Omental fat pad (tissue), 4 donors: ENCODE results near the gene CYB5RL. TPM values are rescaled to one million over a fixed set of nuclear protein-coding genes. Genes with fewer than 3 reads are reported as not detected.
"Not testable (repeated sequence)": the region's sequence is repeated elsewhere in the genome, so short reads cannot be mapped to it uniquely, and the experiment has no call there.

Experiments used
- ATAC-seq: fragments of 150-250 bp; one replicate; pipeline ENCODE4 v1.9.1; 2016; ENCODE audit warnings: mild to moderate bottlenecking, moderate library complexity; ENCODE audit not compliant: low FRiP score
- DNase-seq: peaks from one replicate; pipeline ENCODE4 v3.0.0-alpha.2; 2019; ENCODE audit warnings: low spot score
- total RNA-seq, 4 donors: library from RNA; depleted of rRNA; stranded (reverse); fragments of >200 nt; gene quantifications; one replicate each; pipeline ENCODE4 v1.1.0, GENCODE V29; 2016
- TF ChIP-seq, protein P1 (sequence below), 3 donors: fragments of 450-650 bp; IDR thresholded peaks; one replicate each; pipeline ENCODE4 v1.5.1; 2016 to 2017; ENCODE audit warnings: antibody characterized with exemption in 3 of 3, mild to moderate bottlenecking in 3 of 3, moderate library complexity in 2 of 3

Gene CYB5RL
- total RNA-seq, 4 donors from 2014 or later = 3.1 to 7.1 (median 4.1) TPM

DNA sequence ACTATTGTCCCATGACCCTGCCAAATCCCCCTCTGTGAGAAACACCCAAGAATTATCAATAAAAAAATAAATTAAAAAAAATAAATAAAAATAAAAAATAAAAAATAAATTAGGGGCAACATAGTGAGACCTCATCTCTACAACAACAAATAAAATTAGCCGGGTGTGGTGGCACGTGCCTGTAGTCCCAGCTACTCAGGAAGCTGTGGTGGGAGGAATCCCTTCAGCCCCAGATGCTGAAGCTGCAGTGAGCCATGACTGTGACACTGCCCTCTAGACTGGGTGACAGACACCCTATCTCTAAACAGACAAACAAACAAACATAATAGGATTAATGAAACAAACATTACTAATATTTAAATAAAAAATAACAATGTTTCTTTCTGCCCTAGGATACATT lies 34.5 kb upstream of the CYB5RL start:
- DNase-seq (no peak), ATAC-seq (no peak)
- TF ChIP-seq, protein P1, sequence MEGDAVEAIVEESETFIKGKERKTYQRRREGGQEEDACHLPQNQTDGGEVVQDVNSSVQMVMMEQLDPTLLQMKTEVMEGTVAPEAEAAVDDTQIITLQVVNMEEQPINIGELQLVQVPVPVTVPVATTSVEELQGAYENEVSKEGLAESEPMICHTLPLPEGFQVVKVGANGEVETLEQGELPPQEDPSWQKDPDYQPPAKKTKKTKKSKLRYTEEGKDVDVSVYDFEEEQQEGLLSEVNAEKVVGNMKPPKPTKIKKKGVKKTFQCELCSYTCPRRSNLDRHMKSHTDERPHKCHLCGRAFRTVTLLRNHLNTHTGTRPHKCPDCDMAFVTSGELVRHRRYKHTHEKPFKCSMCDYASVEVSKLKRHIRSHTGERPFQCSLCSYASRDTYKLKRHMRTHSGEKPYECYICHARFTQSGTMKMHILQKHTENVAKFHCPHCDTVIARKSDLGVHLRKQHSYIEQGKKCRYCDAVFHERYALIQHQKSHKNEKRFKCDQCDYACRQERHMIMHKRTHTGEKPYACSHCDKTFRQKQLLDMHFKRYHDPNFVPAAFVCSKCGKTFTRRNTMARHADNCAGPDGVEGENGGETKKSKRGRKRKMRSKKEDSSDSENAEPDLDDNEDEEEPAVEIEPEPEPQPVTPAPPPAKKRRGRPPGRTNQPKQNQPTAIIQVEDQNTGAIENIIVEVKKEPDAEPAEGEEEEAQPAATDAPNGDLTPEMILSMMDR (IDR thresholded peaks at IDR 0.05) = no peak

DNA sequence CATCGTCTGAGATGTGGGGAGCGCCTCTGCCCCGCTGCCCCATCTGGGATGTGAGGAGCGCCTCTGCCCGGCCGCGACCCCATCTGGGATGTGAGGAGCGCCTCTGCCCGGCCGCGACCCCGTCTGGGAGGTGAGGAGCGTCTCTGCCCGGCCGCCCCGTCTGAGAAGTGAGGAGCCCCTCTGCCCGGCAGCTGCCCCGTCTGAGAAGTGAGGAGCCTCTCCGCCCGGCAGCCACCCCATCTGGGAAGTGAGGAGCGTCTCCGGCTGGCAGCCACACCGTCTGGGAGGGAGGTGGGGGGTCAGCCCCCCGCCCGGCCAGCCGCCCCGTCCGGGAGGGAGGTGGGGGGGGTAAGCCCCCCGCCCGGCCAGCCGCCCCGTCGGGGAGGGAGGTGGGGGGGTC lies 33.4 kb upstream of the CYB5RL start:
- DNase-seq, ATAC-seq: not testable (repeated sequence)

DNA sequence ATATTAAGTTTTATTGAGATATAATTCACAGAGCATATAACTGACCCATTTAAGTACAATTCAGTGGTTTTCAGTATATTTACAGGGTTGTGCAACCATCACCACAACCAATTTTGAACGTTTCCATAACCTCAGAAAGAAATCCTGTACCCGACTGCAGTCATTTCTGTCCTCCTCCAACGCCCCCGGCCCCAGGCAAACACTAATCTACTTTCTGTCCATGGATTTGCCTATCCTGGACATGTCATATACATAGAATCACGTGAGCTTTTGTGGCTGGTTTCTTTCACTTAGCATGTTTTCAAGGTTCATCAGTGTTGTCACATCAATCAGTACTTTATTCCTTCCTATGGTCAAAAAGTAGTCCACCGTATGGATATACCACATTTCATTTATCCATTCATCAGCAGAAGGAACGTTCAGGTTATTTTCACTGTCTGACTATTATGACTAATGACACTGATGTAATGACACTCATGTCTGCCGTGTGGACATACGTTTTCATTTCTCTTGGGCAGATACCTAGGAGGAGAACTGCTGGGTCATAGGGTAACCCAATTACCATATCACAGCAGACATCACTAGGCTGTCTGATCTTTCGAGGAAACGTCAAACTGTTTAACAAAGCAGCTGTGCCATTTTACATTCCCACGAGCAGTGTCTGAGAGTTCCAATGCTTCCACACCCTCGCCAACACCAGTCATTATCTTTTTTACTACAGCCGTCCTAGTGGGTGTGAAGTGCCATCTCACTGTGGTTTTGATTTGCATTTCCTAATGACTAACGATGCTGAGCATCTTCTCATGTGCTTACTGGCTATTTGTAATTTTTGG lies 30.9 kb upstream of the CYB5RL start:
- no peak for DNase-seq
- TF ChIP-seq, protein P1 (IDR thresholded peaks at IDR 0.05) = no peak
- ATAC-seq = no peak

DNA sequence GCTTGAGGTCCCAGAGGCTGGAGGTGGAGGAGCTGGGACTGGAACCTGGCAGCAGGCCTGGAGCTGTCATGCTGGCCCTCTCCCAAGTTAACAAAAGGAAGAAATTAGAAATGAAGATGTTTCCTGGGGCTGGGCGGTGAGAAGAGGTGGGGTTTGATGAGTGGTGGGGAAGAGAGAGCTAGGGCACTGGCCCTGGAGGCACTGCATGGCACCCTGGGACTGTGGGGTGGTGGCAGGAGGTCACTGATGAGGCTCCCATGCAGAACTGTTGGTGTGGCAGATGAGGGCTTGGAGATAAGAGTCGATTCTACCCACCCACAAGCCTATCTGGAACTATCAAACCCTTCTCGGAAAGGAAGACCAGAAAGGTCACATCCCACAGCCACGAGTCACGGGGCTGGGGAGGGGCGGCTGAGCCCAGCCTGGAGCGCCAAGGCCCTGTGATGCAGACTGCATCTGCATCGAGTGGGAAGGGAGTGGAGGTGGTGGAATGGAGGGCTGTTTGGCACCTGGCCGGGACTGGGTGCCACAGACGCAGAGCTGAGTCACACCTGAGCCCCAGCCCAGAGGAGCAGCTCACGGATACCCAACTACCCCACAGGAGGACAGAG lies 29.6 kb upstream of the CYB5RL start:
- DNase-seq = no peak
- peak; percentile 57 for ATAC-seq
- TF ChIP-seq, protein P1 (IDR thresholded peaks at IDR 0.05) = no peak

DNA sequence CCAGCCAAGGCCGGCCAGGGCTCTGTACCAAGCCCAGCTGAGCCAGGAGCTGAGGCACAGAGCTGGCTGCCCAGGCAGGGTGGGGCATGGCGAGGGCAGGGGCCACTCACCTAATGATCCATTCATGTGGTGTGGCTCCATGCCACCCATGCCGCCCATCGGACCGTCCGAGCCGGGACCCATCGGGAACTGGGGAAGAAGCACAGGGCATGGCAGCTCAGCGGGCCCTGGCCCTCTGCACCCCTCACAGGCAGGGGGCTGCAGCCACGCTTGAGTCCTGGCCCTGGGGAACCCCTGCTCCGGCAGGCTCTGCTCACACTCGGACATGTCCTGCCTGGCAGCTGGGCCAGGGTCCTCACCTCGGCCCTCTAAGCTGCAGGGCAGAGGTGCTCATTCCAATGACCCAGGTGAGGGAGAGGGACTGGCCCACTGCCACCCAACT lies 28.8 kb upstream of the CYB5RL start:
- no peak for ATAC-seq
- DNase-seq = no peak
- TF ChIP-seq, protein P1 (IDR thresholded peaks at IDR 0.05) = no peak

DNA sequence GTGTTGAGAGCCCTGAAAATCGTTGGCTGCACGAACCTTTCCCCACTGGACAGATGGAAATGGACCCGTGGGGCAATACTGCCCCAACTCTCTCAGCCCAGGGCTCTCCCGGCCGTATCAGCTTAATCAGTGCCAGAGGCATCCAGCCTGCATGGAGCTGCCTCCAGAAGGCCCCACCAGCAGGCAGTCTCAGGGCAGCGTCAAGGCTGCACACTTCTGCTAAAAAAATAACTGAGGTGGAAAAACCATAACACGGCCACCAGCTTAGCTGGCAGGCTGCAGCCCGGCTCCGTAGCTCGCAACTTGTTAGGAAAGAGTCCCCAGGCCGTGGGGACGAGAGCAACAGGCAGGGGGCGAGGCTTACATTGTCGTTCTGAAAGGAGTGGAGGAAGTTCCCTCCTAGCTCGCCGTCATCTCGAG lies 28.1 kb upstream of the CYB5RL start:
- DNase-seq (no peak), ATAC-seq (no peak)
- TF ChIP-seq, protein P1 (IDR thresholded peaks at IDR 0.05) = no peak

DNA sequence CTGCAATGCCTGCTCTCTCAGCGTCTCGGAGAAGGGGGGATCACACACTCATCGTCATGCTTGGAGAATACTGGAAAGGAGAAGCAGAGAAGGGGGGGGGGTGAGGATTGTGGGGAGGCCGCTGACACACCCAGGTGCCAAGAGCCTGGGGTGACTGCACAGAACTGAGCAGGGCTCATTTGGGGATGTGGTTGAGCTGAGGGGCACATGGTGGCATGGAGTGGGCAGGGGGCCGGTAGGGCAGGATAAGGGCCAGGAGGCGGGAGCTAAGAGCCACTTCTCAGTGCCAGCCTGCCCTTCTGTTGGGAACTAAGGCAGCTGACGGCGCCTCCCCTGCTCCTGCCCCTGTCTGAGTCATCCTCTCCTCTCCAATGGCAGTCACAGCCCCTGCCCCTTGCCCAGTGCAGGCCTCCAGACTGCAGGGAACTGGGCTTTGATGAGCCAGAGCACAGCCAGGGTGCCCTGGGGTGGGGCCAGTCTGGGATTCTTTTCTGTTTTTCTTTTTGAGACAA lies 27.3 kb upstream of the CYB5RL start:
- DNase-seq (no peak), ATAC-seq (peak; percentile 68)
- TF ChIP-seq, protein P1 (IDR thresholded peaks at IDR 0.05) = no peak
